Breast epithelium (tissue), 3 donors: ENCODE measurements around the gene PSMG1.

Experiments used
- POLR2A ChIP-seq: fragments of 450-650 bp; IDR thresholded peaks from one replicate; pipeline ENCODE4 v1.6.1; 2016; ENCODE audit warnings: antibody characterized with exemption, mild to moderate bottlenecking, moderate library complexity
- POLR2AphosphoS5 ChIP-seq, 3 donors: sonication (generic); formaldehyde crosslinking; IDR thresholded peaks; one replicate each; pipeline ENCODE4 v1.6.1; 2017; ENCODE audit warnings: antibody characterized with exemption in 3 of 3
- TF ChIP-seq, protein P1 (sequence below), 3 donors: fragments of 450-650 bp; IDR thresholded peaks; one replicate each; pipeline ENCODE4 v1.5.1; 2016 to 2017; ENCODE audit warnings: antibody characterized with exemption in 3 of 3, mild to moderate bottlenecking in 3 of 3, moderate library complexity in 3 of 3

DNA sequence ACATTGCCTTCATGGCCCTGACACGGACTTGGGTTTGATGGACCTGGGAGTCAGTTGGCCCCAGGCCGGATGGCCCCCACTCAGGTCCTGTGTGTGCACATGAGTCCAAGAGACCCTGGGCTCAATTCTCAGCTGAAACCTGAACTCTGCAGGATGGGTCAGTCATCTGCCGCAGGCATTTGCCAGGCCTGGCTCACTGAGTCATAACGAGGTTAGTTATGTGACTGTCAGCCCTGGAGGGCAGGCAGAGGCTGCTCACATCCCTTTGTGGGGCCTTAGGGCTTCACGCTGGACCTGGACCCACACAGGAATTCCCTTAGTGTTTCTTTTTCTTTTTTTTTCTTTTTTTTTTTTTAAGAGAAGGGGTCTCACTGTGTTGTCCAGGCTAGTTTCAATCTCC is 46.5 kb downstream of the PSMG1 start:
- TF ChIP-seq, protein P1, sequence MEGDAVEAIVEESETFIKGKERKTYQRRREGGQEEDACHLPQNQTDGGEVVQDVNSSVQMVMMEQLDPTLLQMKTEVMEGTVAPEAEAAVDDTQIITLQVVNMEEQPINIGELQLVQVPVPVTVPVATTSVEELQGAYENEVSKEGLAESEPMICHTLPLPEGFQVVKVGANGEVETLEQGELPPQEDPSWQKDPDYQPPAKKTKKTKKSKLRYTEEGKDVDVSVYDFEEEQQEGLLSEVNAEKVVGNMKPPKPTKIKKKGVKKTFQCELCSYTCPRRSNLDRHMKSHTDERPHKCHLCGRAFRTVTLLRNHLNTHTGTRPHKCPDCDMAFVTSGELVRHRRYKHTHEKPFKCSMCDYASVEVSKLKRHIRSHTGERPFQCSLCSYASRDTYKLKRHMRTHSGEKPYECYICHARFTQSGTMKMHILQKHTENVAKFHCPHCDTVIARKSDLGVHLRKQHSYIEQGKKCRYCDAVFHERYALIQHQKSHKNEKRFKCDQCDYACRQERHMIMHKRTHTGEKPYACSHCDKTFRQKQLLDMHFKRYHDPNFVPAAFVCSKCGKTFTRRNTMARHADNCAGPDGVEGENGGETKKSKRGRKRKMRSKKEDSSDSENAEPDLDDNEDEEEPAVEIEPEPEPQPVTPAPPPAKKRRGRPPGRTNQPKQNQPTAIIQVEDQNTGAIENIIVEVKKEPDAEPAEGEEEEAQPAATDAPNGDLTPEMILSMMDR (IDR thresholded peaks at IDR 0.05): no peak
- TF ChIP-seq POLR2AphosphoS5 (IDR thresholded peaks at IDR 0.05) (no peak), POLR2A (no peak)
